ENCODE results near the gene USP33.

GRCh38 chr1:77709727-77710126 is 49.9 kb downstream of the USP33 start:
- no peak for TF ChIP-seq CTCF (IDR thresholded peaks at IDR 0.05 in 4 of 5, conservative IDR thresholded peaks at IDR 0.05 in 1 of 5)
- no peak for TF ChIP-seq POLR2A (IDR thresholded peaks at IDR 0.05)
